A673 (cell line): ENCODE data around the gene NHEJ1.

Experiments used
- EZH2 ChIP-seq: fragments of 200-600 bp; sonication (generic); IDR thresholded peaks from 2 replicates; pipeline ENCODE4 v1.6.1; 2017; ENCODE audit warnings: borderline replicate concordance, low read depth, mild to moderate bottlenecking, mixed read lengths, antibody characterized with exemption, low read length; ENCODE audit not compliant: poor library complexity, severe bottlenecking
- TF ChIP-seq, protein P1 (sequence below): fragments of 300-800, 200-600 bp; sonication (generic); conservative IDR thresholded peaks from 2 replicates; pipeline ENCODE4 v1.5.1; 2017; ENCODE audit warnings: low read depth, mild to moderate bottlenecking, antibody characterized with exemption, low read length, moderate library complexity, mixed read lengths

DNA sequence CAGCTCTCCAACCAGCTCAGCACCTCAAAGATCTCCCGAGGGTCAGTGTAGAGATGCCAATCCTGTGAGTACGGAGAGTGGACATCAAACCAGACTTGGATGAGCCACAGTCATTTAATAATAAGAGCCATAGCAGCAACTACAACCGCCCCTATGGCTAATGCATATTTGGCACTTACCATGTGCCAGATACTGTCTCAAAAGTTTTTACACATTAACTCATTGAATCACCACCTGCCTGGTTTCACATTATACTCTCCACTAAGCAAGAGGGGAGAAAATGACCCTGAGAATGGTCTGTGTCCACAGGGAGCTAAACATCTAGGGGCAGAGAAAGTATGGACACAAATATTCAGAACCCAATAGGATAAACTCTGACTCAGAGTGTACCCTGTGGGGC, 13.5 kb upstream of the NHEJ1 start:
- TF ChIP-seq, protein P1, sequence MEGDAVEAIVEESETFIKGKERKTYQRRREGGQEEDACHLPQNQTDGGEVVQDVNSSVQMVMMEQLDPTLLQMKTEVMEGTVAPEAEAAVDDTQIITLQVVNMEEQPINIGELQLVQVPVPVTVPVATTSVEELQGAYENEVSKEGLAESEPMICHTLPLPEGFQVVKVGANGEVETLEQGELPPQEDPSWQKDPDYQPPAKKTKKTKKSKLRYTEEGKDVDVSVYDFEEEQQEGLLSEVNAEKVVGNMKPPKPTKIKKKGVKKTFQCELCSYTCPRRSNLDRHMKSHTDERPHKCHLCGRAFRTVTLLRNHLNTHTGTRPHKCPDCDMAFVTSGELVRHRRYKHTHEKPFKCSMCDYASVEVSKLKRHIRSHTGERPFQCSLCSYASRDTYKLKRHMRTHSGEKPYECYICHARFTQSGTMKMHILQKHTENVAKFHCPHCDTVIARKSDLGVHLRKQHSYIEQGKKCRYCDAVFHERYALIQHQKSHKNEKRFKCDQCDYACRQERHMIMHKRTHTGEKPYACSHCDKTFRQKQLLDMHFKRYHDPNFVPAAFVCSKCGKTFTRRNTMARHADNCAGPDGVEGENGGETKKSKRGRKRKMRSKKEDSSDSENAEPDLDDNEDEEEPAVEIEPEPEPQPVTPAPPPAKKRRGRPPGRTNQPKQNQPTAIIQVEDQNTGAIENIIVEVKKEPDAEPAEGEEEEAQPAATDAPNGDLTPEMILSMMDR: no peak
- TF ChIP-seq EZH2: no peak
